ENCODE results near the gene TMX3.

TMX3 gene

GRCh38 chr18:68713131-68713530 lies 1.8 kb downstream of the TMX3 start:
- in situ Hi-C loops (cut with HindIII; ENCODE audit: low sequenced_read_pairs), result no loop called here

- in situ Hi-C loops (cut with HindIII; ENCODE audit: low sequenced_read_pairs), result no loop called here
Observed at GRCh38 chr18:68707646-68708045, 7.3 kb downstream of the TMX3 start.

GRCh38 chr18:68705119-68705518 lies 9.8 kb downstream of the TMX3 start:
- in situ Hi-C loops (cut with HindIII; ENCODE audit: low sequenced_read_pairs), result no loop called here

- in situ Hi-C loops (cut with HindIII; ENCODE audit: low sequenced_read_pairs), result no loop called here
Observed at GRCh38 chr18:68703326-68703725, 11.6 kb downstream of the TMX3 start.

DNA sequence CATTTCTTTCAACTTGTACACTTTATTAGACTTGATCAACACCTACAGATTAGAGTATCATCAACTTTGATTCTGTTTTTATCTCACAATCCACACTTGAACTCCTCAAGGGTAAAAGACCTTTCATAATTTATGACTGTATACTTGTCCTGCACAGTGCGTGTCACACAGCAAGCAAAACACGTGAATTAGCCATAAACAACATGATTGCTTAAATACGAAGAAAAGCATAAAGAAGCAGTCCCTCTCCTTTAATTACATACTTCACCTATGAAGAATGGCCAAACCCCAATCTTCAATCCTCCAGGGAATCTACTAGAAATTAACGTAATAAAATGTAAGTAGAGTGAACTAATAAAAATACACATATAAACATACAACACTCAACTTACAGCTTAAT lies 13.6 kb downstream of the TMX3 start:
- in situ Hi-C loops (cut with HindIII; ENCODE audit: low sequenced_read_pairs), result no loop called here

- in situ Hi-C loops (cut with HindIII; ENCODE audit: low sequenced_read_pairs), result no loop called here
Observed at GRCh38 chr18:68699043-68699442, 15.9 kb downstream of the TMX3 start.

DNA sequence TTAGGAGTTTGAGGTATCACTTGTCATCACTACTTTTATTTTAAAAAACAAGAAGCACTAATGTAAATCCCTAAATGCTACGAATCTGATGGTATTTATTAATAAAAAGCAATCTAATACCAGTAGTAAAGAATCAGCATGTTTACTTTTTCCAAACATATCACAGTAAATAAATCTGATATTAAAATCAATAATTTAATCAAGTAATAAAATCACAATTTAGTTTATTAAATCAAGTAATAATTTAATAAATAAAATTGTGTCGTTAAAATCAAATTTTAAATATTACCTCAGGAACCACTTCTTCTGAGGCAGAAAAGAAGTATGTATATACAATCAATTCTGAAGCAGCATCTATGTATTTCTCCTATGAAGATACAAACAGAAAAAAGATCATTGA lies 18.0 kb downstream of the TMX3 start:
- in situ Hi-C loops (cut with HindIII; ENCODE audit: low sequenced_read_pairs), result no loop called here

DNA sequence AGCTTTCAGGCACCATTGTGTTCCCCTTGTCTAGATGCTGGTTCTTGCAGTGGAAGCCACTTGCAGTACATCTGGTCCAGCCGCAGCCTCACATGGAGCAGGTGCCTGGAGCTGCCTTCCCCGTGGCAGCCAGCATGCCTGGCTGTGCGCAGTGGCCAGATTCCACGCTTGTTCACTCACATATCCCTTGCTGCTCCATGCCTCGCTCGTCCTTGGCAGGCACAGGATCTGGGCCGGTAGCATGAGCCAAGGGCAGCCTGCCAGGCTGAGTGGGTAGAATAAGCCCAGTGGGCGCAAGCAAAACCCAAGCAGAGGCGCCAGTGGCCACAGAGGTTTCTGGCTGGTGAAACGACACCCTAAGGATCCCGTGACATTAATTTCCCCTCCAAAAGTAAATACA lies 20.6 kb downstream of the TMX3 start:
- in situ Hi-C loops (cut with HindIII; ENCODE audit: low sequenced_read_pairs), result no loop called here

DNA sequence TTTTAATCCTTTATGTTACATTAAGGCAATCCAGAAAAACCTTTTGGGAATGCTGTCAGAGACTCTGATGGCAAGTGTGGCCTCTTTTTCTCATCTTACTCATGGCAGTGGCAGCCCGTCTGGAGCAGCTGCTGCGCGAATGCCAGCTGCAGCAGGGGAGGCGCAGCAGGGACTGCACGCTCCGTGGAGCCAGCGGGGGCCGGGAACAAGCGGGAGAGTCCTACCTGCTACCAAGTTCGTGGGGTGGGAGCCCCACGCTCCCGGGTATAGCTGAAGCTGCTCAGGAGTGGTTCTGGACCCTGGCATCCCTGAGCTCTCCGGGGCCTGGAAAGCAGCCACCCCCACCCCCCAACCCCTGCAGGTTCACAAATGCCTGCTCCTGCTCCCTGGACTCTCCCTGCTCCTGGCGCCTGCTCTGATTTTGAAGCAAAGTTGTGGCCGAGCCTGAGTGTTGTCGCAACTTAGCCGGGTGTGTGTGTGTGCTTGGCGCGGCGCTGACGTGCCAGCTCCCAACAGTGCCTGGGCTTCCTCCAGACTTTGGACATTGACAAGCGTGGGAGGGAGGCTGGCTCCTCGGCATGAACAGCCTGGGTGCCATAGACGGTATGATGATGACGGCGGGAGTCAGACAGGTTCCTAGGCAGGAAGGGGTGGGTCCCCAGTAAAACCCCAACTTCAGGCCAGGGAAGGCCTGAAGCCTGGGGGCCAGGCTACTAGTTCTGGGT lies 21.7 kb downstream of the TMX3 start:
- in situ Hi-C loops (cut with HindIII; ENCODE audit: low sequenced_read_pairs), result no loop called here

DNA sequence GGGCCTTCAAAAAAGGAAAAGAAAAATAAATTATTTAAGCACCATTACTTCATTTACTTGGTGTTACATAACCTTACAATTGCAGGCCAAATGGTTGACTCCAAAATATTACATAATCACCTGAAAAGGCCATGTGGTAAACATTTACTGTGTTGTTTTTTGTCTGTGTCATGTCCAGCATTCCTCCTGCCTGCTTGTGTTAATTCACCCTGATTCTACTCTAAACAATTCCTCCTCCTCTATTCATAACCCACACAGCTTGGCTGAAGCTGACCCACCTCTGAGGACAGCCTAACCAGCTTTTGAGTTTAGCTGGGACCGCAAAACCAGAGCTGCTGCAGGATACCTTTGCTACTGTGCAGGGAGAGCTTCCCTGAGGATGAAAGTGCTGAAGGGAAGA lies 35.4 kb downstream of the TMX3 start:
- in situ Hi-C loops (cut with HindIII; ENCODE audit: low sequenced_read_pairs), result no loop called here

- in situ Hi-C loops (cut with HindIII; ENCODE audit: low sequenced_read_pairs), result no loop called here
Observed at GRCh38 chr18:68676913-68677312, 38.0 kb downstream of the TMX3 start.

GRCh38 chr18:68667121-68667520 lies 47.8 kb downstream of the TMX3 start:
- in situ Hi-C loops (cut with HindIII; ENCODE audit: low sequenced_read_pairs), result no loop called here

DNA sequence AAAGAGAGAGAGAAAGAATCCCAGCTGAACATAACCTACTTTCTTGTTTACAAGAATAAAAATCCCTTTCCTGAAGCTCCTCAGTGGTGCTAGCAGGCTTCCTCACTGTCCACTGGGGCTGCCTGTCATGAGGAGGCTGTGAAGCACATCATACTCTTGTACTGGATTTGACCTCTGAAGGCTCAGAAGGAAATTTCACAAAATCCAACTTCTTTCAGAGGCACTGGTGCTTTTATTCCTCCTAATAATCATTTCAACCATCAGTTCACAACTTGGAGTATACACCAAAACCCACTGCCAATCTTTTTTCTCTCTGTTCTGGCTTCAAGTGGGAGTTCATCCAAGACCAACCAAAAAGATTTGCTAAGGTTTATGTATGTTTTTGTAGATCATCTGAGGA lies 48.5 kb downstream of the TMX3 start:
- in situ Hi-C loops (cut with HindIII; ENCODE audit: low sequenced_read_pairs), result no loop called here

DNA sequence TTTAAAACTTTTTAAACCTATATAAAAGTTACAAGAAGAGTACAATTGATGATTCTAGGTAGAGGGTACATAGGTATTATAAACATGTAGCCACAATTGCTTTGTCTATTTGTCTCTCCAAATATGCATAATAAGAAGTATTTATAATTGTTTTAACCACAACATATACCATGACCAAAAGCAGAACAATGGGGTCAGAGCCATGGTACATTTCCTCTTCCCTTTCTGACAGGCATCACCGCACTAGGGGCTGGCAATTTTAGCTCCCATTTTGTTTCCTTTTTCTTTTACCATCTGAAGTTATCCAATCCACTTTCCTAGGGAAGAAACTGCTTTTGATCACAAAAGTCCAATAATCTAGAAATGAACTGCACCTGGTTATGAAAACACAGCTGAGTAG lies 49.3 kb downstream of the TMX3 start:
- in situ Hi-C loops (cut with HindIII; ENCODE audit: low sequenced_read_pairs), result no loop called here

- in situ Hi-C loops (cut with HindIII; ENCODE audit: low sequenced_read_pairs), result no loop called here
Observed at GRCh38 chr18:68662754-68663153, 52.2 kb downstream of the TMX3 start.

GRCh38 chr18:68660354-68661183 lies 54.3 kb downstream of the TMX3 start:
- in situ Hi-C loops (cut with HindIII; ENCODE audit: low sequenced_read_pairs), result no loop called here

DNA sequence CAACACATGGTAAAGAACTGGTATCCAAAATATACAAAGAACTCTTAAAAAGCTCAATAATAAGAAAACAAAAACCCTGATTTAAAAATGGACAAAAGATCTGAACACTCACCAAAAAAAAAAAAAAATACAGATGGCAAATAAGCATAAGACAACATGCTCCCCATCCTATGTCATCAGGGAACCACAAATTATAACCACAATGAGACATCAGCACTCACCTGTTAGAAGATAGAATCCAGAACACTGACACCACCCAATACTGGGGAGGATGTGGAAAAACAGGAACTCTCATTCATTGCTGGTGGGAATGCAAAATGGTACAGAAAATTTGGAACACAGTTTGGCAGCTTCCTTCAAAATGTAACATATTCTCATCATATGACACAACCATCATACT lies 66.7 kb downstream of the TMX3 start:
- in situ Hi-C loops (cut with HindIII; ENCODE audit: low sequenced_read_pairs), result no loop called here

GRCh38 chr18:68642003-68642402 lies 72.9 kb downstream of the TMX3 start:
- in situ Hi-C loops (cut with HindIII; ENCODE audit: low sequenced_read_pairs), result no loop called here

DNA sequence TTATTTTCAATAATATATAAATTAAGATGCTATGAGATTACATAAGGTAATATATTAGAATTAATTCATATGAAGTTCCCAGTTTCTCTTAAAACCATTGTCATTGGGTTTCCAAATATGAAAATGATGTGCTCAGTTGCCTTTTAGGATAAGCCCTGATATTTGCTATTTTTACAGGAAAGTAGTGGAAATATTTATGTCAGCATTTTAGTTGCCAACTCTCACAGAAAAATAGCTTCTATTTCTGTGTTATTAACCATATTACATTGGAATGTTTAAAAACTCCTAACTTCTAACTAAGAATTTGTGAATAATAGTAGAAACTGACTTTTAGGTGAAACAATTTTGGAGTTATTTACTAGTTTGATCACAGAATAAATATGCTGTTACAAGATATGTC lies 74.0 kb downstream of the TMX3 start:
- in situ Hi-C loops (cut with HindIII; ENCODE audit: low sequenced_read_pairs), result no loop called here

DNA sequence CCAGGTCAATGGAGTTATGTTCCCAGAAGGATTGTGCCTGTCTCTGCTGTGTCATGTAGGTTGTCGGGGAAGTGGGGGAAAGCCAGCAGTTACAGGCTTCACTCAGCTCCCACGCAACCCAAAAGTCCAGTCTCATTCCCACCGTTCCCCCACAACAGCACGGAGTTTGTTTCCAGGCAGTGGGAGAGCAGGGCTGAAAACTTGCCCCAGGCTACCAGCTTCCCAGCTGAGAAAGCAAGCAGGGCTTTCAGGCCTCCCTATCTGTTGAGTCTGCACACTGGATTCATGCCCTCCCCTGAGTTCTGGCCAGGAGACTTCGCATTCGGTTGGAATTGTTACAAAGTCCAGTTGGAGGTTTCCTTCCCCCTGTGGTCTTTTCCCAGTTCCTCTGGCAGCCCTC lies 76.3 kb downstream of the TMX3 start:
- in situ Hi-C loops (cut with HindIII; ENCODE audit: low sequenced_read_pairs), result no loop called here

DNA sequence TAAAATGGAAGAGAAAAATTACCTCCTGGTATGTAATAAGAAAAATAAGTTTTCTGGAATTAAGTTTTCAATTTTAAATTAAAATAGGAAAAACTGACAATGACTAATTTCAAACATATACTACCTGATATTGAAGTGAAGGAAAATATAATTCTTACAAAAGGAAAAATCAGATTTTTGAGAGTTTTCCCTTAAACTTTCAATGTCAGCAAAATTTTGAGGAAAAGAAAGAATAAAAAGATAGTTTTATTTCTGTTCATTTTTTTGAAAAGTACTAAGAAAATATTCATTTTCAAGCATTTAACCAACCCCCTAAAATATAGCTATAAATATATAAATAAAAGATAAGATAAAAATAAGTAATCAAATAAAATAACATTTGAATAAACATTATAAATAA lies 87.1 kb downstream of the TMX3 start:
- in situ Hi-C loops (cut with HindIII; ENCODE audit: low sequenced_read_pairs), result no loop called here
